Activated T-cell treated with anti-CD3 and anti-CD28 coated beads for 1 hour (primary cell): ENCODE results near the gene VPS13A.

Source experiments
- DNase-seq: peaks from one replicate; pipeline ENCODE4 v3.0.0-alpha.2; 2020; ENCODE audit warnings: low read depth

VPS13A gene

GRCh38 chr9:77457916-77458592, 280.7 kb downstream of the VPS13A start:
- DNase-seq = peak; percentile 52

- no peak for DNase-seq
Measured at GRCh38 chr9:77460938-77461337, 283.6 kb downstream of the VPS13A start.

DNA sequence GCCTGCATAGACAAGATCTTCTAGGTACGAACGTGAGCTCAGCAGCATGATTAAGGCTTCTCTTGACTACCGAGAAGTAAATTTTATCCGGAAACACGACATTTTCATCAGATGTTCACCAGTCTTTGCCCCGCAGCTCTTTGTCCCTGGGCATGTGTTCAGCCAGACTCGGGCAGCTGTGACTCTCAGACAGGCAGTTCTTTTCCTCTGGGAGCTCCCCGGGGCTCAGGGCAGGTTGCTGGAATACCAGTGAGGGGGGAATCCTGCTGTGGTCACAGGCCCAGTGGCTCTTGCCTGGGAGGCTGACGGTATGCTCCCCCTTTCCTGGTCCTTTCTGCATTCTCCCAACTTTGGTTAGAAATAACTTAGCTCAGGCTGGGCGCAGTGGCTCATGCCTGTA, 284.7 kb downstream of the VPS13A start:
- no peak for DNase-seq

GRCh38 chr9:77463151-77463550, 285.8 kb downstream of the VPS13A start:
- DNase-seq = no peak

- no peak for DNase-seq
Measured at GRCh38 chr9:77464661-77465060, 287.3 kb downstream of the VPS13A start.

DNA sequence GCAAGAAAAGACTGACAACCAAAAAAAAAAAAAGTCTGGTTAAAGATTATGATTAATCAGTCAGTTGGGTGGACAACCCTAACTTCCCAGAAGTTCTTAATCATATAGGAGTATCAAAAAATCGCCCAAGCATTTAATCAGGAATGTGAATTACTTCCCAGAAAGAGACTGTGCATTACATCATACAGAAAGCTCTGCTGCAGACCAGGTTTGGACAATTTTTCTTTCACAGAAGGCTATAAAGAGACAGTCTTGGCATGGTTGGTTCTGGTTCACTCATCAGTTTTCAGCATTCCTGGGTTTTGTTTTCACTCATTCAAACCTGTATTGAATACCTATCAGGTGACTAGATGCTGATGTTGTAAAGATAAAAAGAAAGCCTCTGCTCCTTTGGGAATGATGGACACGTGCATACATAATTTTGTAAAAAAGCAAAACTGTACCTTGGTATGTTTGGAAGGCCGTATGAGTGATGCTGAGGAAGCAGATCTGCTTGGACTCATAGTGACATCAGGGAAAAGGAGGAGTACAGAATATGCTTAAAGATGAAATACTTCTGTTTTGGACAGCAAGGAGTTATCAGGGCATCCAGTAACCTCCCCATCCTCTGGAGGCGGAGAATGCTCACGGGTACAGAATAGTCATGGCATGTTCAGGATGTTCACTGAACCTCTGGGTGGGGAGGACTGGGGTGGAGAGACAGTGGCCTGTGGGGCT, 292.3 kb downstream of the VPS13A start:
- DNase-seq = no peak
